CD4-positive, alpha-beta T cell treated with Interleukin-21 for 1 hour (primary cell): ENCODE data around the gene ZCCHC4.
"Not testable (repeated sequence)": the region's sequence is repeated elsewhere in the genome, so short reads cannot be mapped to it uniquely, and the experiment has no call there.

Experiments
- DNase-seq: peaks from one replicate; pipeline ENCODE4 v3.0.0-alpha.2; 2020

ZCCHC4 gene

GRCh38 chr4:25328463-25328862 lies 15.9 kb downstream of the ZCCHC4 start:
- not testable (repeated sequence) for DNase-seq

- no peak for DNase-seq
Observed at GRCh38 chr4:25330335-25330734, 17.8 kb downstream of the ZCCHC4 start.

GRCh38 chr4:25330905-25331808 lies 18.6 kb downstream of the ZCCHC4 start:
- peak; percentile 37 for DNase-seq

- DNase-seq, result no peak
Observed at GRCh38 chr4:25343671-25344070, 31.1 kb downstream of the ZCCHC4 start.

- DNase-seq, result no peak
Observed at GRCh38 chr4:25345744-25346143, 33.2 kb downstream of the ZCCHC4 start.

- no peak for DNase-seq
Observed at GRCh38 chr4:25346913-25347312, 34.3 kb downstream of the ZCCHC4 start.

GRCh38 chr4:25347473-25347872 lies 34.9 kb downstream of the ZCCHC4 start:
- DNase-seq, result no peak

GRCh38 chr4:25347971-25348370 lies 35.4 kb downstream of the ZCCHC4 start:
- no peak for DNase-seq

GRCh38 chr4:25350561-25350960 lies 38.0 kb downstream of the ZCCHC4 start:
- no peak for DNase-seq

GRCh38 chr4:25351777-25352416 lies 39.3 kb downstream of the ZCCHC4 start:
- DNase-seq, result no peak

GRCh38 chr4:25356068-25356467 lies 43.5 kb downstream of the ZCCHC4 start:
- DNase-seq, result no peak

- no peak for DNase-seq
Observed at GRCh38 chr4:25358515-25359275, 46.1 kb downstream of the ZCCHC4 start.

GRCh38 chr4:25361253-25361652 lies 48.7 kb downstream of the ZCCHC4 start:
- DNase-seq, result no peak

GRCh38 chr4:25367004-25367621 lies 54.5 kb downstream of the ZCCHC4 start:
- DNase-seq, result peak; percentile 52

- DNase-seq, result no peak
Observed at GRCh38 chr4:25367877-25368276, 55.3 kb downstream of the ZCCHC4 start.

- no peak for DNase-seq
Observed at GRCh38 chr4:25368315-25368714, 55.7 kb downstream of the ZCCHC4 start.

- no peak for DNase-seq
Observed at GRCh38 chr4:25370242-25370641, 57.7 kb downstream of the ZCCHC4 start.

- DNase-seq, result not testable (repeated sequence)
Observed at GRCh38 chr4:25372549-25372948, 60.0 kb downstream of the ZCCHC4 start.

GRCh38 chr4:25376754-25377571 lies 64.4 kb downstream of the ZCCHC4 start, which contains the start of gene ANAPC4:
TSS of gene ANAPC4 (plus strand) at chr4:25377263. CDS start at chr4:25377428, 165 bp downstream.
- DNase-seq, result peak; percentile 96

GRCh38 chr4:25377572-25378436 lies 65.2 kb downstream of the ZCCHC4 start:
- DNase-seq, result no peak

GRCh38 chr4:25378437-25378743 lies 65.8 kb downstream of the ZCCHC4 start:
- DNase-seq, result no peak
